ENCODE measurements around the gene UCK2. TPM values are rescaled to one million over a fixed set of nuclear protein-coding genes. Genes with fewer than 3 reads are reported as not detected.
A peak's percentile ranks its signal among the peaks of the same experiment; 100 is the strongest.

UCK2 gene
- total RNA-seq, 1 donor: 74.2 TPM

GRCh38 chr1:165843304-165843703, 15.9 kb downstream of the UCK2 start:
- Histone ChIP-seq H4K20me1 (ENCODE audit: insufficient read depth, low read length) (peaks cover 35% of the 10 kb centered on the region), H3K4me1 (ENCODE audit: insufficient read depth, low read length) (peaks cover 21% of the 10 kb centered on the region), H3K9me3 (ENCODE audit: low read depth, low read length) (no peaks in the 10 kb centered on the region), H3K27ac (ENCODE audit: low read depth, low read length) (peak overlapping the region; percentile 32), H3K79me2 (ENCODE audit: insufficient read depth, low read length) (peaks cover 100% of the 10 kb centered on the region), H3K4me2 (ENCODE audit: insufficient read depth, low read length) (peak overlapping the region; percentile 15), H3K4me3 (ENCODE audit: insufficient read depth, low read length) (no peak overlapping the region), H3K27me3 (ENCODE audit: insufficient read depth, low read length) (no peaks in the 10 kb centered on the region), H2AFZ (ENCODE audit: low read length) (no peak overlapping the region), H3K36me3 (ENCODE audit: insufficient read depth, low read length) (no peaks in the 10 kb centered on the region)
- TF ChIP-seq, protein P1, sequence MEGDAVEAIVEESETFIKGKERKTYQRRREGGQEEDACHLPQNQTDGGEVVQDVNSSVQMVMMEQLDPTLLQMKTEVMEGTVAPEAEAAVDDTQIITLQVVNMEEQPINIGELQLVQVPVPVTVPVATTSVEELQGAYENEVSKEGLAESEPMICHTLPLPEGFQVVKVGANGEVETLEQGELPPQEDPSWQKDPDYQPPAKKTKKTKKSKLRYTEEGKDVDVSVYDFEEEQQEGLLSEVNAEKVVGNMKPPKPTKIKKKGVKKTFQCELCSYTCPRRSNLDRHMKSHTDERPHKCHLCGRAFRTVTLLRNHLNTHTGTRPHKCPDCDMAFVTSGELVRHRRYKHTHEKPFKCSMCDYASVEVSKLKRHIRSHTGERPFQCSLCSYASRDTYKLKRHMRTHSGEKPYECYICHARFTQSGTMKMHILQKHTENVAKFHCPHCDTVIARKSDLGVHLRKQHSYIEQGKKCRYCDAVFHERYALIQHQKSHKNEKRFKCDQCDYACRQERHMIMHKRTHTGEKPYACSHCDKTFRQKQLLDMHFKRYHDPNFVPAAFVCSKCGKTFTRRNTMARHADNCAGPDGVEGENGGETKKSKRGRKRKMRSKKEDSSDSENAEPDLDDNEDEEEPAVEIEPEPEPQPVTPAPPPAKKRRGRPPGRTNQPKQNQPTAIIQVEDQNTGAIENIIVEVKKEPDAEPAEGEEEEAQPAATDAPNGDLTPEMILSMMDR (IDR thresholded peaks at IDR 0.05; ENCODE audit: extremely low read depth, low read depth, low read length): no peak
- DNase-seq (ENCODE audit: insufficient read length, low spot score, missing footprints): peak; percentile 85

- no peaks in the 10 kb centered on the region for H3K9me3 ChIP-seq (ENCODE audit: low read depth, low read length)
- TF ChIP-seq, protein P1 (IDR thresholded peaks at IDR 0.05; ENCODE audit: extremely low read depth, low read depth, low read length): no peak
- H4K20me1 ChIP-seq (ENCODE audit: insufficient read depth, low read length): peaks cover 33% of the 10 kb centered on the region
- no peaks in the 10 kb centered on the region for H3K27me3 ChIP-seq (ENCODE audit: insufficient read depth, low read length)
- H3K27ac ChIP-seq (ENCODE audit: low read depth, low read length): no peak overlapping the region
- H3K4me3 ChIP-seq (ENCODE audit: insufficient read depth, low read length): no peak overlapping the region
- no peak for DNase-seq (ENCODE audit: insufficient read length, low spot score, missing footprints)
- H3K79me2 ChIP-seq (ENCODE audit: insufficient read depth, low read length): peaks cover 100% of the 10 kb centered on the region
- no peaks in the 10 kb centered on the region for H3K36me3 ChIP-seq (ENCODE audit: insufficient read depth, low read length)
- no peak overlapping the region for H2AFZ ChIP-seq (ENCODE audit: low read length)
- H3K4me1 ChIP-seq (ENCODE audit: insufficient read depth, low read length): peaks cover 21% of the 10 kb centered on the region
- H3K4me2 ChIP-seq (ENCODE audit: insufficient read depth, low read length): no peak overlapping the region
These were observed 16.8 kb downstream of the UCK2 start for GRCh38 chr1:165844114-165844798.

DNA sequence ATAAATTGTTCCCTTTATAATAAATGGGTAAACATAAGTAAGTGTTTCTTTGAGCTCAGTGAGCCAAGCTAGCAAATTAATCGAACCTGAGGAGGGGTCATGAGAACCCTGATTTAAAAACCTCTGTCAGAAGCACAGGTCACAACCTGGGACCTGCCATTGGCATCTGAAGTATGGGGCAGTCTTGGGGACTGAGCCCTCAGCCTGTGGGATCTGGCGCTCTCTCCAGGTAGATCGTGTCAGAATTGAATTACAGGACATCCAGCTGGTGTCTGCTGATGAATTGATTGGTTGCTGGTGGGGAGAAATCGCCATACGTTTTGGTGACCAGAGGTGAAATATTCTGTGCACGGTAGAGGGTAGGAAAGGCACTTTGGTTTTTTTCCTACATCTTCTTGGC, 17.5 kb downstream of the UCK2 start:
- Histone ChIP-seq H3K79me2 (ENCODE audit: insufficient read depth, low read length) (peaks cover 100% of the 10 kb centered on the region), H4K20me1 (ENCODE audit: insufficient read depth, low read length) (peaks cover 33% of the 10 kb centered on the region), H3K4me3 (ENCODE audit: insufficient read depth, low read length) (no peak overlapping the region), H3K4me2 (ENCODE audit: insufficient read depth, low read length) (no peak overlapping the region), H3K4me1 (ENCODE audit: insufficient read depth, low read length) (peaks cover 21% of the 10 kb centered on the region), H3K9me3 (ENCODE audit: low read depth, low read length) (no peaks in the 10 kb centered on the region), H2AFZ (ENCODE audit: low read length) (no peak overlapping the region), H3K27ac (ENCODE audit: low read depth, low read length) (no peak overlapping the region), H3K36me3 (ENCODE audit: insufficient read depth, low read length) (no peaks in the 10 kb centered on the region), H3K27me3 (ENCODE audit: insufficient read depth, low read length) (no peaks in the 10 kb centered on the region)
- no peak for DNase-seq (ENCODE audit: insufficient read length, low spot score, missing footprints)
- TF ChIP-seq, protein P1 (IDR thresholded peaks at IDR 0.05; ENCODE audit: extremely low read depth, low read depth, low read length): no peak

GRCh38 chr1:165845569-165845968, 18.2 kb downstream of the UCK2 start:
- no peak for DNase-seq (ENCODE audit: insufficient read length, low spot score, missing footprints)
- Histone ChIP-seq H3K27me3 (ENCODE audit: insufficient read depth, low read length) (no peaks in the 10 kb centered on the region), H3K4me1 (ENCODE audit: insufficient read depth, low read length) (peaks cover 21% of the 10 kb centered on the region), H4K20me1 (ENCODE audit: insufficient read depth, low read length) (peaks cover 30% of the 10 kb centered on the region), H3K9me3 (ENCODE audit: low read depth, low read length) (no peaks in the 10 kb centered on the region), H3K4me3 (ENCODE audit: insufficient read depth, low read length) (no peak overlapping the region), H3K4me2 (ENCODE audit: insufficient read depth, low read length) (no peak overlapping the region), H2AFZ (ENCODE audit: low read length) (no peak overlapping the region), H3K79me2 (ENCODE audit: insufficient read depth, low read length) (peaks cover 97% of the 10 kb centered on the region), H3K36me3 (ENCODE audit: insufficient read depth, low read length) (no peaks in the 10 kb centered on the region), H3K27ac (ENCODE audit: low read depth, low read length) (no peak overlapping the region)
- TF ChIP-seq, protein P1 (IDR thresholded peaks at IDR 0.05; ENCODE audit: extremely low read depth, low read depth, low read length): no peak

Data from osteoblast (primary cell).